A549 (cell line): Measurements from ENCODE around the gene RAD51B. TPM values are rescaled to one million over a fixed set of nuclear protein-coding genes. Genes with fewer than 3 reads are reported as not detected.

ENCODE experiments used
- ATAC-seq, 2 experiments: fragments of 200-7000 bp in 1 of 2; fragments of >200 bp in 1 of 2; cut with Nextera tagmentation in 1 of 2; cut with Tn5 transposase in 1 of 2; 3 replicates each; pipeline versions ENCODE4 v1.8.0 to v1.9.1; 2018 to 2020; ENCODE audit warnings: mild to moderate bottlenecking in 1 of 2, moderate library complexity in 1 of 2
- CTCF ChIA-PET: fragments of 300-600 bp; sonication (Branson Sonifier 250); formaldehyde crosslinking; extraction: SDS; loops from one replicate; lab custom pipeline; 2021; ENCODE audit warnings: antibody characterized with exemption, inconsistent platforms; lab: Yijun Ruan, JAX
- POLR2A ChIA-PET: fragments of 350-600 bp; formaldehyde crosslinking; extraction: SDS; loops from one replicate; lab custom pipeline; 2021; ENCODE audit warnings: antibody characterized with exemption, inconsistent platforms; lab: Yijun Ruan, JAX
- DNase-seq, 2 experiments: peaks; one replicate each; pipeline versions ENCODE4 v3.0.0 to v3.0.0-alpha.2; 2011 to 2016; ENCODE audit warnings: low read depth in 1 of 2, low spot score in 1 of 2
- FAIRE-seq: peaks from 2 replicates; lab custom pipeline; 2011; peaks lifted over from hg19 to GRCh38; lab: Jason Lieb, UNC
- H3K27ac ChIP-seq, 2 experiments: fragments of >200 bp; sonication (Bioruptor Twin); formaldehyde crosslinking; 3 replicates each; pipeline ENCODE4 v1.5.1; 2016 to 2017
- H3K4me1 ChIP-seq: fragments of >200 bp; sonication (Bioruptor Twin); formaldehyde crosslinking; 3 replicates; pipeline ENCODE4 v1.6.1; 2016
- H3K4me2 ChIP-seq: fragments of >200 bp; sonication (Bioruptor Twin); formaldehyde crosslinking; 3 replicates; pipeline ENCODE4 v1.6.1; 2016
- H3K4me3 ChIP-seq: fragments of >200 bp; sonication (Bioruptor Twin); formaldehyde crosslinking; 3 replicates; pipeline ENCODE4 v1.5.1; 2016
- H3K9me3 ChIP-seq: fragments of >200 bp; sonication (Bioruptor Twin); formaldehyde crosslinking; 3 replicates; pipeline ENCODE4 v1.6.1; 2016
- BHLHE40 ChIP-seq: IDR thresholded peaks from 2 replicates; pipeline ENCODE4 v1.6.1; 2012; ENCODE audit warnings: low read depth, low read length, inconsistent platforms
- CBX2 ChIP-seq: fragments of 200-600 bp; sonication (generic); IDR thresholded peaks from 2 replicates; pipeline ENCODE4 v1.6.1; 2016; ENCODE audit warnings: low read depth, mild to moderate bottlenecking, borderline replicate concordance
- CBX8 ChIP-seq: fragments of 200-600 bp; sonication (generic); IDR thresholded peaks from 2 replicates; pipeline ENCODE4 v1.6.1; 2016
- CHD2 ChIP-seq: fragments of 150-350 bp; IDR thresholded peaks from 2 replicates; pipeline ENCODE4 v1.6.1; 2014; ENCODE audit warnings: low read length; ENCODE audit not compliant: partially characterized antibody
- CHD4 ChIP-seq: fragments of 200-600 bp; sonication (generic); IDR thresholded peaks from 2 replicates; pipeline ENCODE4 v1.6.1; 2016; ENCODE audit warnings: antibody characterized with exemption, mild to moderate bottlenecking, borderline replicate concordance
- EHF ChIP-seq: fragments of 250-450 bp; sonication (Bioruptor Pico); IDR thresholded peaks from 2 replicates; pipeline ENCODE4 v1.5.0; 2020; ENCODE audit warnings: mild to moderate bottlenecking
- ELK1 ChIP-seq: fragments of 150-350 bp; IDR thresholded peaks from 2 replicates; pipeline ENCODE4 v1.6.1; 2014; ENCODE audit warnings: low read depth, mild to moderate bottlenecking, low read length
- FOSB ChIP-seq: fragments of 250-450 bp; sonication (Bioruptor Pico); IDR thresholded peaks from 2 replicates; pipeline ENCODE4 v1.5.0; 2020; ENCODE audit warnings: mild to moderate bottlenecking, moderate library complexity
- FOXS1 ChIP-seq: fragments of 250-450 bp; sonication (Bioruptor Pico); IDR thresholded peaks from 2 replicates; pipeline ENCODE4 v1.5.0; 2020; ENCODE audit warnings: mild to moderate bottlenecking, moderate library complexity
- HMGXB4 ChIP-seq: fragments of 250-450 bp; sonication (Bioruptor Pico); IDR thresholded peaks from 2 replicates; pipeline ENCODE4 v1.5.0; 2021; ENCODE audit warnings: mild to moderate bottlenecking, moderate library complexity, borderline replicate concordance
- HOXA7 ChIP-seq: fragments of 250-450 bp; sonication (Bioruptor Pico); IDR thresholded peaks from 2 replicates; pipeline ENCODE4 v1.5.0; 2020; ENCODE audit warnings: mild to moderate bottlenecking, moderate library complexity
- HOXB5 ChIP-seq: fragments of 250-450 bp; sonication (Bioruptor Pico); IDR thresholded peaks from 2 replicates; pipeline ENCODE4 v1.5.0; 2020; ENCODE audit warnings: mild to moderate bottlenecking, moderate library complexity
- JUN ChIP-seq, 2 experiments: fragments of >200 bp; sonication (Bioruptor Twin); formaldehyde crosslinking; IDR thresholded peaks; 2 replicates in 1 of 2; 3 replicates in 1 of 2; pipeline ENCODE4 v1.6.1; 2016 to 2017
- KDM1A ChIP-seq: fragments of 200-600 bp; sonication (generic); IDR thresholded peaks from 2 replicates; pipeline ENCODE4 v1.6.1; 2016; ENCODE audit warnings: low read depth, mild to moderate bottlenecking
- KDM5A ChIP-seq: fragments of 200-600 bp; sonication (generic); IDR thresholded peaks from 2 replicates; pipeline ENCODE4 v1.6.1; 2016; ENCODE audit warnings: antibody characterized with exemption, mild to moderate bottlenecking
- NPAS2 ChIP-seq: fragments of 250-450 bp; sonication (Bioruptor Pico); IDR thresholded peaks from 2 replicates; pipeline ENCODE4 v1.8.0; 2022; ENCODE audit warnings: mild to moderate bottlenecking, moderate library complexity, borderline replicate concordance
- PHF8 ChIP-seq: fragments of 200-600 bp; sonication (generic); IDR thresholded peaks from 2 replicates; pipeline ENCODE4 v1.6.1; 2016; ENCODE audit warnings: low read depth, mild to moderate bottlenecking, antibody characterized with exemption, moderate library complexity, borderline replicate concordance
- POLR2A ChIP-seq: IDR thresholded peaks from 2 replicates; pipeline ENCODE4 v1.6.1; 2012; ENCODE audit warnings: mild to moderate bottlenecking, low read length
- POLR2AphosphoS2 ChIP-seq: conservative IDR thresholded peaks from 2 replicates; pipeline ENCODE4 v1.6.1; 2012; ENCODE audit warnings: low read length, improper control_type of control experiment, inconsistent platforms
- RAD21 ChIP-seq, 2 experiments: fragments of >200 bp in 1 of 2; sonication (Bioruptor Twin) in 1 of 2; formaldehyde crosslinking in 1 of 2; IDR thresholded peaks in 1 of 2; conservative IDR thresholded peaks in 1 of 2; 2 replicates in 1 of 2; 3 replicates in 1 of 2; pipeline ENCODE4 v1.6.1; 2012 to 2018; ENCODE audit warnings: inconsistent platforms in 1 of 2
- RFX5 ChIP-seq: fragments of 450-650 bp; IDR thresholded peaks from 2 replicates; pipeline ENCODE4 v1.7.1; 2014; ENCODE audit warnings: antibody characterized with exemption, mild to moderate bottlenecking, moderate library complexity
- WGBS: methylation state at CpG from one replicate; pipeline ENCODE4 v1.1.6; 2017; ENCODE audit errors: missing lambda C conversion rate; 5-methylcytosine and 5-hydroxymethylcytosine counted together
- polyA plus RNA-seq, 4 experiments: library from polyadenylated mRNA; depleted of rRNA in 3 of 4; stranded (reverse); fragments of >200 nt; fragmentation: RNase III in 1 of 4; extraction: RNeasy Plus Mini Kit Qiagen cat#74134 plus additional on column Dnase treatment in 1 of 4; gene quantifications; 2 replicates in 3 of 4; 3 replicates in 1 of 4; pipeline ENCODE4 v1.2.3, GENCODE V29; 2011 to 2017
- TF ChIP-seq, protein P1 (sequence below): fragments of 250-450 bp; sonication (Bioruptor Pico); IDR thresholded peaks from 2 replicates; pipeline ENCODE4 v1.5.0; 2020; ENCODE audit warnings: low read depth, mild to moderate bottlenecking, moderate library complexity
- TF ChIP-seq, protein P2 (sequence below): fragments of 450-650 bp; IDR thresholded peaks from 2 replicates; pipeline ENCODE4 v1.6.1; 2014; ENCODE audit warnings: antibody characterized with exemption
- TF ChIP-seq, protein P3 (sequence below): IDR thresholded peaks from 2 replicates; pipeline ENCODE4 v1.6.1; 2012; ENCODE audit warnings: low read depth, borderline replicate concordance

Gene RAD51B
- polyA plus RNA-seq, 2 of the 4 experiments (the other 2 are of a cell fraction) = 7.2 to 10.8 TPM

DNA sequence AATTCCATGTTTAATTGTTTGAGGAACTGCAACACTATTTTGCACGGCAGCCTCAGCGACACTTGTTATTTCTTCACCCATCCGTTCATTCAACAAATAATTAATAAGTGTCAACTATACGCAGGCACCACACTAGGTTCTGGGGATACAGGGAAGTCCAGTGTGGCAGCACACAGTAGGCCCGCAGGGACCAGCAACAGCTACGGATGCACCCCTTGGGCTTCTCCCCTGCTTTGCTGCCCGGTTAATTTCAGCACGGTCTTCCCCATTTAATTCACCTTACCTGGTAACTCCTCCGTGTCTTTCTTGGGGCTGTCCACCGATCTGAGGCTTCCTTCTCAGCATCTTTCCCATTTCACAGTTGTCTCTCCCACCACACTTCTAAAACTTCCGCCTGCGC lies 925.0 kb downstream of the RAD51B start:
- Histone ChIP-seq H3K9me3 (peaks cover 8% of the 10 kb centered on the region; the same call in 1 of the 3 replicates), H3K27ac (no peak overlapping the region; a peak in 1 of 6 replicates), H3K4me2 (no peak overlapping the region), H3K4me1 (no peaks in the 10 kb centered on the region), H3K4me3 (no peak overlapping the region)
- WGBS = 90% methylated on average over 12 of the region's 12 CpGs
- ATAC-seq (no peak), DNase-seq (no peak), FAIRE-seq (no peak)
- POLR2A ChIA-PET = no interaction called here
- no peak for TF ChIP-seq PHF8
- TF ChIP-seq POLR2AphosphoS2 = no peak
- TF ChIP-seq CHD4 = no peak
- TF ChIP-seq HOXB5 (CRISPR knock-in tag) = no peak
- TF ChIP-seq HOXA7 (CRISPR knock-in tag) = no peak
- TF ChIP-seq POLR2A = no peak
- TF ChIP-seq, protein P1, sequence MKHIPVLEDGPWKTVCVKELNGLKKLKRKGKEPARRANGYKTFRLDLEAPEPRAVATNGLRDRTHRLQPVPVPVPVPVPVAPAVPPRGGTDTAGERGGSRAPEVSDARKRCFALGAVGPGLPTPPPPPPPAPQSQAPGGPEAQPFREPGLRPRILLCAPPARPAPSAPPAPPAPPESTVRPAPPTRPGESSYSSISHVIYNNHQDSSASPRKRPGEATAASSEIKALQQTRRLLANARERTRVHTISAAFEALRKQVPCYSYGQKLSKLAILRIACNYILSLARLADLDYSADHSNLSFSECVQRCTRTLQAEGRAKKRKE (CRISPR knock-in tag) = no peak
- TF ChIP-seq KDM1A = no peak
- CTCF ChIA-PET = interaction anchor here (0.6 kb wide), 1 partner anchor 1101 kb away, joined by 3 read pairs; no protein-coding TSS in a partner anchor

GRCh38 chr14:68747393-68747792 lies 927.8 kb downstream of the RAD51B start:
- H3K4me1 ChIP-seq = no peaks in the 10 kb centered on the region
- ChIA-PET POLR2A (no interaction called here), CTCF (no interaction called here)
- ATAC-seq (no peak), DNase-seq (no peak), FAIRE-seq (no peak)
- 95% methylated on average over 5 of the region's 5 CpGs for WGBS
- no peak overlapping the region for H3K4me2 ChIP-seq
- TF ChIP-seq RAD21 (conservative IDR thresholded peaks at IDR 0.05 in 1 of 2, IDR thresholded peaks at IDR 0.05 in 1 of 2) = no peak
- TF ChIP-seq, protein P2, sequence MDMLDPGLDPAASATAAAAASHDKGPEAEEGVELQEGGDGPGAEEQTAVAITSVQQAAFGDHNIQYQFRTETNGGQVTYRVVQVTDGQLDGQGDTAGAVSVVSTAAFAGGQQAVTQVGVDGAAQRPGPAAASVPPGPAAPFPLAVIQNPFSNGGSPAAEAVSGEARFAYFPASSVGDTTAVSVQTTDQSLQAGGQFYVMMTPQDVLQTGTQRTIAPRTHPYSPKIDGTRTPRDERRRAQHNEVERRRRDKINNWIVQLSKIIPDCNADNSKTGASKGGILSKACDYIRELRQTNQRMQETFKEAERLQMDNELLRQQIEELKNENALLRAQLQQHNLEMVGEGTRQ = no peak
- no peak for TF ChIP-seq HMGXB4 (CRISPR knock-in tag)
- no peak for TF ChIP-seq KDM5A
- no peak for TF ChIP-seq FOSB
- no peak for TF ChIP-seq EHF
- TF ChIP-seq JUN (IDR thresholded peaks at IDR 0.05) = no peak
- no peak for TF ChIP-seq CHD2
- H3K4me3 ChIP-seq = no peak overlapping the region
- H3K27ac ChIP-seq = peak overlapping the region in 1 of 2 experiments; percentile 29; a peak in 1 of 6 replicates
- no peaks in the 10 kb centered on the region for H3K9me3 ChIP-seq

DNA sequence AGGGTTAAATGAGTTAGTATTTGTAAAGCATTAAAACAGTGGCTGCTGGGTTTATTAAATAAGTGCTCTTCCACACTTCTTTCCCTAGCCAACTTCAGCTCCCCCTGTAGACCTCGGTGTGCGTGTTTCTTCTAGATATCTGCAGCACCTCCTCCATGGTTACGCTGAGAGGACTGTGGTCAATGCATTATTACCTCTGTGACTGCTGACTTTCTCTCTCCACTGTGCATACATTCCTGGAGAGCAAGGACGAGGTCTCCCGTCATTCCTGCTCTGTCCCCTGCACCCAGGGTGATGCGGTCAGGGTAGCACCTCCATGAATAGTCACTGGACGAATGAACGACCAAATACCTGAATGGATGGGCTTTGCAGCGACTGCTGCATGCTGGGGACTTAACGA lies 928.7 kb downstream of the RAD51B start:
- ChIA-PET CTCF (interaction anchor here (1.2 to 1.5 kb wide), 2 partner anchors 9 to 26 kb away, joined by 4 to 5 read pairs; no protein-coding TSS in a partner anchor), POLR2A (no interaction called here)
- DNase-seq (no peak), ATAC-seq (no peak), FAIRE-seq (no peak)
- Histone ChIP-seq H3K4me2 (no peak overlapping the region), H3K27ac (no peak overlapping the region), H3K9me3 (no peaks in the 10 kb centered on the region), H3K4me3 (no peak overlapping the region), H3K4me1 (no peaks in the 10 kb centered on the region)
- 86% methylated on average over 10 of the region's 10 CpGs for WGBS
- TF ChIP-seq POLR2AphosphoS2 (no peak), BHLHE40 (no peak), ELK1 (no peak), RAD21 (conservative IDR thresholded peaks at IDR 0.05 in 1 of 2, IDR thresholded peaks at IDR 0.05 in 1 of 2) (no peak), KDM5A (no peak), CBX2 (no peak), CBX8 (no peak), HOXB5 (CRISPR knock-in tag) (no peak), FOXS1 (CRISPR knock-in tag) (no peak), KDM1A (no peak), RFX5 (no peak), NPAS2 (no peak), POLR2A (no peak)
- TF ChIP-seq, protein P3, sequence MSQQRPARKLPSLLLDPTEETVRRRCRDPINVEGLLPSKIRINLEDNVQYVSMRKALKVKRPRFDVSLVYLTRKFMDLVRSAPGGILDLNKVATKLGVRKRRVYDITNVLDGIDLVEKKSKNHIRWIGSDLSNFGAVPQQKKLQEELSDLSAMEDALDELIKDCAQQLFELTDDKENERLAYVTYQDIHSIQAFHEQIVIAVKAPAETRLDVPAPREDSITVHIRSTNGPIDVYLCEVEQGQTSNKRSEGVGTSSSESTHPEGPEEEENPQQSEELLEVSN = no peak
